Neural progenitor cell (in vitro differentiated cells): Measurements from ENCODE around the gene MRAS.

Experiments used
- EZH2 ChIP-seq: fragments of 200-600 bp; sonication (generic); IDR thresholded peaks from 2 replicates; pipeline ENCODE4 v1.6.1; 2017; ENCODE audit warnings: antibody characterized with exemption, mild to moderate bottlenecking, moderate library complexity
- EZH2phosphoT487 ChIP-seq: fragments of 200-600 bp; sonication (generic); IDR thresholded peaks from 2 replicates; pipeline ENCODE4 v1.6.1; 2017; ENCODE audit warnings: antibody characterized with exemption
- TF ChIP-seq, protein P1 (sequence below): fragments of 200-600 bp; sonication (generic); IDR thresholded peaks from 2 replicates; pipeline ENCODE4 v1.5.1; 2017; ENCODE audit warnings: antibody characterized with exemption, mild to moderate bottlenecking

DNA sequence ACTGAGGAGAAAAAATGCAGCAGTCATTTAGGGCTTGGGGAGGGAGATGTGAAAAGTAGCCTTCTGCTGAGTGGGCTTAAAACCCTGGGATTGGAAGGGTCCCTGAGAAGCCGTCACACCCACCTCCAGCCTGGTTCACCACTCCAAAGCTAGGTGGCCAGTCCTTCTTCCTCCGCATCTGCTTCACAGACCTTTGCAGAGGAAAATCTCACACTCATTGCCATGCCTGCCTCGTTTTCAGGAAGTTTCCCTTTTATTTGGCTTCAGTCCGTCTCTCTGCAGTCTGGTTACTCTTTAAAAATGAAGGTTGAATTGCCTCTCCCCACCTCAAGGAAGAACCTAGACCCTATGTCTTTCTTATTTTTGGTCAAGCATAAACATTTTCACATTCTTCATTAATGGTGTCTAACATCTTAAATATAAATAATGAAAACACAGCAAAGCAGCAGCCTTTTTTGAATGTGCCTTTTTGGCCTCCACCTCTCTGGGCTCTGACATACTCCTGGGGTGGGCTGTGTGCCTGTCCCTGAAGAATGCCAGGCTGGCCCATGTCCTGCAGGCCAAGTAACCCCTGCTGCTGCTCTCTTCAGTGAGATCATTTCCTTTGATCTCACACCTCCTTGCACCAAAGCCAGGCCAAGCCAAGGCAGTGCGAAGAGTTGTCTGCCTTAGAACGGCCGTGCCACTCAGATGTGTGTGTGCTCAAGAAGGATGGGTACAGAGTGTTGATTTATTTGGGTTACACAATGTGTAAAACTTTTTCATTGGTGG lies 11.0 kb downstream of the MRAS start:
- TF ChIP-seq, protein P1, sequence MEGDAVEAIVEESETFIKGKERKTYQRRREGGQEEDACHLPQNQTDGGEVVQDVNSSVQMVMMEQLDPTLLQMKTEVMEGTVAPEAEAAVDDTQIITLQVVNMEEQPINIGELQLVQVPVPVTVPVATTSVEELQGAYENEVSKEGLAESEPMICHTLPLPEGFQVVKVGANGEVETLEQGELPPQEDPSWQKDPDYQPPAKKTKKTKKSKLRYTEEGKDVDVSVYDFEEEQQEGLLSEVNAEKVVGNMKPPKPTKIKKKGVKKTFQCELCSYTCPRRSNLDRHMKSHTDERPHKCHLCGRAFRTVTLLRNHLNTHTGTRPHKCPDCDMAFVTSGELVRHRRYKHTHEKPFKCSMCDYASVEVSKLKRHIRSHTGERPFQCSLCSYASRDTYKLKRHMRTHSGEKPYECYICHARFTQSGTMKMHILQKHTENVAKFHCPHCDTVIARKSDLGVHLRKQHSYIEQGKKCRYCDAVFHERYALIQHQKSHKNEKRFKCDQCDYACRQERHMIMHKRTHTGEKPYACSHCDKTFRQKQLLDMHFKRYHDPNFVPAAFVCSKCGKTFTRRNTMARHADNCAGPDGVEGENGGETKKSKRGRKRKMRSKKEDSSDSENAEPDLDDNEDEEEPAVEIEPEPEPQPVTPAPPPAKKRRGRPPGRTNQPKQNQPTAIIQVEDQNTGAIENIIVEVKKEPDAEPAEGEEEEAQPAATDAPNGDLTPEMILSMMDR = no peak
- TF ChIP-seq EZH2 = no peak
- TF ChIP-seq EZH2phosphoT487 = no peak
